H1 (cell line): ENCODE results near the gene TSEN34. TPM values are rescaled to one million over a fixed set of nuclear protein-coding genes. Genes with fewer than 3 reads are reported as not detected.
A peak's percentile ranks its signal among the peaks of the same experiment; 100 is the strongest.

ENCODE experiments used
- CTCF ChIA-PET: fragments of 300-600 bp; sonication (Branson Sonifier 250); formaldehyde crosslinking; loops from one replicate; lab custom pipeline; 2021; ENCODE audit not compliant: partially characterized antibody; lab: Charles Lee
- POLR2A ChIA-PET: fragments of 300-600 bp; sonication (Branson Sonifier 250); formaldehyde crosslinking; loops from one replicate; lab custom pipeline; 2021; ENCODE audit warnings: inconsistent platforms; ENCODE audit not compliant: partially characterized antibody; lab: Charles Lee
- DNase-seq, 2 experiments: peaks; one replicate each; pipeline versions ENCODE4 v3.0.0 to v3.0.0-alpha.2; 2010 to 2022; ENCODE audit warnings: low spot score in 2 of 2, low read depth in 1 of 2, mixed read lengths in 1 of 2
- FAIRE-seq: peaks from 2 replicates; lab custom pipeline; 2011; peaks lifted over from hg19 to GRCh38; lab: Jason Lieb, UNC
- H2AFZ ChIP-seq: 2 replicates; pipeline ENCODE4 v1.8.1; 2012; ENCODE audit warnings: low read length, inconsistent platforms
- H2AK5ac ChIP-seq: 2 replicates; pipeline ENCODE4 v1.6.1; 2013; ENCODE audit warnings: low read depth, low read length
- H2BK120ac ChIP-seq: replicated peaks from 2 replicates; pipeline ENCODE3; 2013; ENCODE audit warnings: low read depth, low read length, inconsistent platforms
- H2BK12ac ChIP-seq: 2 replicates; pipeline ENCODE4 v1.6.1; 2013; ENCODE audit warnings: low read depth, low read length
- H2BK15ac ChIP-seq: 2 replicates; pipeline ENCODE4 v1.6.1; 2013; ENCODE audit warnings: low read length
- H2BK20ac ChIP-seq: 2 replicates; pipeline ENCODE4 v1.6.1; 2013; ENCODE audit warnings: low read length
- H2BK5ac ChIP-seq: 2 replicates; pipeline ENCODE4 v1.6.1; 2013; ENCODE audit warnings: low read depth, low read length
- H3K14ac ChIP-seq: 2 replicates; pipeline ENCODE4 v1.6.1; 2013; ENCODE audit warnings: inconsistent platforms; ENCODE audit not compliant: insufficient read length
- H3K18ac ChIP-seq: 2 replicates; pipeline ENCODE4 v1.6.1; 2013; ENCODE audit warnings: low read length; ENCODE audit errors: extremely low read depth
- H3K23ac ChIP-seq: 2 replicates; pipeline ENCODE4 v1.6.1; 2013; ENCODE audit warnings: inconsistent platforms; ENCODE audit not compliant: insufficient read length
- H3K23me2 ChIP-seq: 2 replicates; pipeline ENCODE4 v1.6.1; 2013; ENCODE audit warnings: low read depth, low read length
- H3K27ac ChIP-seq: 2 replicates; pipeline ENCODE4 v1.6.1; 2011; ENCODE audit warnings: low read depth, low read length, inconsistent platforms
- H3K27me3 ChIP-seq, 4 experiments: replicated peaks in 1 of 4; 1 replicate in 1 of 4; 2 replicates in 3 of 4; pipeline versions ENCODE4 v1.6.1 to v1.8.1; 2011 to 2013; ENCODE audit warnings: low read length in 3 of 4, mild to moderate bottlenecking in 3 of 4, inconsistent platforms in 2 of 4, mixed read lengths in 2 of 4, moderate library complexity in 1 of 4; ENCODE audit not compliant: control insufficient read depth in 3 of 4, insufficient read depth in 3 of 4; ENCODE audit errors: extremely low read depth in 1 of 4
- H3K36me3 ChIP-seq, 4 experiments: 2 replicates each; pipeline versions ENCODE4 v1.6.1 to v1.8.1; 2011 to 2013; ENCODE audit warnings: mild to moderate bottlenecking in 4 of 4, low read length in 3 of 4, moderate library complexity in 2 of 4, control low read depth in 1 of 4, inconsistent platforms in 1 of 4; ENCODE audit not compliant: insufficient read depth in 4 of 4, control insufficient read depth in 2 of 4
- H3K4ac ChIP-seq: replicated peaks from 2 replicates; pipeline ENCODE3; 2013; ENCODE audit warnings: low read length, low read depth, mixed read lengths, inconsistent platforms; ENCODE audit not compliant: insufficient read length
- H3K4me1 ChIP-seq, 4 experiments: replicated peaks in 1 of 4; 1 replicate in 1 of 4; 2 replicates in 3 of 4; pipeline versions ENCODE4 v1.6.1 to v1.8.1; 2011 to 2013; ENCODE audit warnings: low read length in 3 of 4, inconsistent platforms in 2 of 4, mixed read lengths in 1 of 4; ENCODE audit not compliant: insufficient read depth in 4 of 4, control insufficient read depth in 3 of 4
- H3K4me2 ChIP-seq, 2 experiments: 2 replicates each; pipeline versions ENCODE4 v1.6.1 to v1.8.1; 2011 to 2013; ENCODE audit warnings: low read depth in 2 of 2, low read length in 2 of 2, control low read depth in 1 of 2, inconsistent platforms in 1 of 2, mild to moderate bottlenecking in 1 of 2; ENCODE audit not compliant: insufficient read depth in 1 of 2
- H3K4me3 ChIP-seq, 4 experiments: fragments of 200-600, 300-600 bp in 1 of 4; sonication (generic), shearing (Covaris generic), sonication (Bioruptor Twin) in 1 of 4; 2 replicates each; pipeline versions ENCODE4 v1.5.1 to v1.8.1; 2011 to 2016; ENCODE audit warnings: low read length in 4 of 4, low read depth in 3 of 4, control low read depth in 2 of 4, inconsistent platforms in 2 of 4, mild to moderate bottlenecking in 2 of 4, mixed read lengths in 1 of 4, moderate library complexity in 1 of 4; ENCODE audit not compliant: insufficient read depth in 2 of 4; ENCODE audit errors: extremely low read depth in 1 of 4
- H3K56ac ChIP-seq: replicated peaks from 2 replicates; pipeline ENCODE3; 2013; ENCODE audit warnings: low read depth, mild to moderate bottlenecking, mixed read lengths, low read length, inconsistent platforms; ENCODE audit not compliant: insufficient read length
- H3K79me1 ChIP-seq: 2 replicates; pipeline ENCODE4 v1.6.1; 2013; ENCODE audit warnings: low read depth, low read length, control low read depth
- H3K79me2 ChIP-seq, 2 experiments: 2 replicates each; pipeline versions ENCODE4 v1.6.1 to v1.8.1; 2012 to 2013; ENCODE audit warnings: low read length in 2 of 2, mild to moderate bottlenecking in 2 of 2, inconsistent platforms in 1 of 2; ENCODE audit not compliant: insufficient read depth in 2 of 2, control insufficient read depth in 1 of 2
- H3K9ac ChIP-seq, 4 experiments: replicated peaks in 1 of 4; 1 replicate in 1 of 4; 2 replicates in 3 of 4; pipeline versions ENCODE4 v1.6.1 to v1.8.1; 2011 to 2013; ENCODE audit warnings: low read depth in 3 of 4, low read length in 3 of 4, control low read depth in 2 of 4, mild to moderate bottlenecking in 2 of 4, moderate library complexity in 2 of 4, inconsistent platforms in 1 of 4; ENCODE audit errors: extremely low read depth in 1 of 4
- H3K9me3 ChIP-seq, 2 experiments: 2 replicates each; pipeline versions ENCODE4 v1.6.1 to v1.8.1; 2012 to 2013; ENCODE audit warnings: mild to moderate bottlenecking in 2 of 2, moderate library complexity in 2 of 2, control low read depth in 1 of 2, inconsistent platforms in 1 of 2, low read depth in 1 of 2, low read length in 1 of 2, mixed read lengths in 1 of 2; ENCODE audit not compliant: insufficient read depth in 2 of 2
- H4K20me1 ChIP-seq, 2 experiments: replicated peaks in 1 of 2; 2 replicates each; pipeline versions ENCODE3 to v1.8.1; 2011 to 2013; ENCODE audit warnings: inconsistent platforms in 2 of 2, low read length in 2 of 2, mild to moderate bottlenecking in 1 of 2; ENCODE audit not compliant: insufficient read depth in 2 of 2, control insufficient read depth in 1 of 2
- H4K5ac ChIP-seq: 2 replicates; pipeline ENCODE4 v1.6.1; 2013; ENCODE audit warnings: low read length, low read depth, mixed read lengths, inconsistent platforms; ENCODE audit not compliant: insufficient read length
- H4K8ac ChIP-seq: 2 replicates; pipeline ENCODE4 v1.8.0; 2013; ENCODE audit warnings: mild to moderate bottlenecking, moderate library complexity, low read length, inconsistent platforms; ENCODE audit not compliant: insufficient read depth; ENCODE audit errors: extremely low read depth
- H4K91ac ChIP-seq: replicated peaks from 2 replicates; pipeline ENCODE3; 2013; ENCODE audit warnings: low read length, mixed read lengths, inconsistent platforms; ENCODE audit not compliant: insufficient read length
- CTBP2 ChIP-seq: IDR thresholded peaks from 2 replicates; pipeline ENCODE4 v1.7.0; 2011; ENCODE audit warnings: borderline replicate concordance, mild to moderate bottlenecking, moderate library complexity, mixed read lengths, low read length; ENCODE audit not compliant: insufficient read depth, insufficient read length
- SP2 ChIP-seq: IDR thresholded peaks from 2 replicates; pipeline ENCODE4 v1.6.1; 2012; ENCODE audit warnings: mild to moderate bottlenecking, low read length, inconsistent platforms
- WGBS, 2 experiments: shearing (Covaris generic) in 1 of 2; methylation state at CpG; one replicate each; pipeline versions ENCODE4 v1.1.6 to v1.1.7; 2013 to 2015; ENCODE audit warnings: low lambda C conversion rate in 2 of 2, mixed read lengths in 2 of 2, inconsistent platforms in 1 of 2, low coverage in 1 of 2, missing lambda C conversion rate in 1 of 2; ENCODE audit not compliant: insufficient replicate concordance in 2 of 2, insufficient coverage in 1 of 2, insufficient read length in 1 of 2; ENCODE audit errors: extremely low coverage in 1 of 2, missing lambda C conversion rate in 1 of 2; 5-methylcytosine and 5-hydroxymethylcytosine counted together
- polyA plus RNA-seq, 7 experiments: library from polyadenylated mRNA; depleted of rRNA in 3 of 7; stranded (reverse) in 5 of 7; unstranded in 2 of 7; fragments of >200 nt in 5 of 7; fragments of 200-250 nt in 2 of 7; gene quantifications; 1 replicate in 5 of 7; 2 replicates in 1 of 7; 4 replicates in 1 of 7; pipeline versions ENCODE4 v1.2.1 to v1.2.3, GENCODE V29; 2011 to 2013; ENCODE audit warnings: missing spikeins in 2 of 7, mixed read lengths in 2 of 7
- total RNA-seq: library from RNA; stranded (reverse); fragmentation: NEBNext Ultra II Directional; extraction: Animal tissue kit (Norgen Biotek cat#: 25700); gene quantifications from 2 replicates; pipeline ENCODE4 v1.2.1, GENCODE V29; 2021

The TSEN34 gene
- total and polyA plus RNA-seq, 2 of the 8 experiments (the other 6 are each of a cell fraction or from before 2014, with no cell fraction given) = 22.5 to 52.3 TPM

- Histone ChIP-seq H2AK5ac (0 out of 2 replicates have a peak overlapping the region, but pooled peaks have one; percentile 65), H3K4me1 (peaks cover 0 to 19% (median 8%) of the 10 kb centered on the region in 4 experiments; a peak in 4 of 7 replicates), H4K20me1 (peaks cover 0 to 11% of the 10 kb centered on the region in 2 experiments), H3K23ac (no peak overlapping the region), H3K14ac (no peak overlapping the region), H2AFZ (no peak overlapping the region), H3K27me3 (peaks cover 0 to 10% (median 4%) of the 10 kb centered on the region in 4 experiments; a peak in 4 of 7 replicates), H2BK15ac (no peak overlapping the region), H3K4ac (no peak overlapping the region), H2BK12ac (no peak overlapping the region), H3K9me3 (no peaks in the 10 kb centered on the region), H3K79me2 (no peaks in the 10 kb centered on the region), H4K91ac (no peak overlapping the region), H3K79me1 (0 out of 2 replicates have a peak, but pooled peaks cover 3% of the 10 kb centered on the region), H3K18ac (no peak overlapping the region), H3K23me2 (peaks cover 12% of the 10 kb centered on the region), H3K36me3 (no peaks in the 10 kb centered on the region), H3K4me2 (no peak overlapping the region; a peak in 1 of 4 replicates), H3K4me3 (no peak overlapping the region), H2BK5ac (no peak overlapping the region), H3K27ac (no peak overlapping the region; the same call in 1 of the 2 replicates), H2BK20ac (no peak overlapping the region), H3K9ac (no peak overlapping the region), H3K56ac (no peak overlapping the region), H4K8ac (no peak overlapping the region), H4K5ac (no peak overlapping the region), H2BK120ac (no peak overlapping the region)
- no peak for FAIRE-seq
- ChIA-PET CTCF (interaction anchor here (0.9 kb wide), 1 partner anchor 88 kb away, joined by 3 read pairs; no protein-coding TSS in a partner anchor), POLR2A (interaction anchor here (0.6 to 4.0 kb wide), 11 partner anchors 9 to 50 kb away, joined by 3 to 28 read pairs (median 7); partner anchors contain the start of genes CNOT3, PRPF31, RPS9 and TFPT)
- DNase-seq = no peak
- TF ChIP-seq CTBP2 = no peak
- TF ChIP-seq SP2 = no peak
- 87% methylated on average over 25 of the region's 25 CpGs; no CpG with 5 or more reads in 1 of the 2 experiments for WGBS, 2 experiments
Measured at GRCh38 chr19:54165222-54165621, 25.9 kb upstream of the TSEN34 start.
